KMS-11 (cell line): ENCODE results near the gene TSPAN9.

ENCODE experiments used
- H2AFZ ChIP-seq: fragments of 200-600 bp; sonication (generic); 2 replicates; pipeline ENCODE4 v1.6.1; 2016; ENCODE audit warnings: antibody characterized with exemption, mixed run types, low read depth
- H3K27ac ChIP-seq: fragments of 200-600 bp; sonication (generic); 2 replicates; pipeline ENCODE4 v1.6.1; 2016; ENCODE audit warnings: mild to moderate bottlenecking, mixed run types
- H3K27me3 ChIP-seq: fragments of 200-600 bp; sonication (generic); 2 replicates; pipeline ENCODE4 v1.6.1; 2017; ENCODE audit warnings: mild to moderate bottlenecking, low read depth, mixed run types, moderate library complexity; ENCODE audit not compliant: insufficient read depth
- H3K36me3 ChIP-seq: fragments of 200-600 bp; sonication (generic); 2 replicates; pipeline ENCODE4 v1.6.1; 2017; ENCODE audit warnings: mild to moderate bottlenecking, mixed run types; ENCODE audit not compliant: insufficient read depth
- H3K4me1 ChIP-seq: fragments of 200-600 bp; sonication (generic); 2 replicates; pipeline ENCODE4 v1.6.1; 2016; ENCODE audit warnings: mild to moderate bottlenecking, low read depth, mixed run types; ENCODE audit not compliant: poor library complexity, severe bottlenecking
- H3K4me2 ChIP-seq: fragments of 200-600 bp; sonication (generic); 2 replicates; pipeline ENCODE4 v1.7.0; 2016; ENCODE audit warnings: mild to moderate bottlenecking, mixed run types
- H3K4me3 ChIP-seq: fragments of 200-600 bp; sonication (generic); IDR thresholded peaks from 2 replicates; pipeline ENCODE4 v1.6.1; 2017; ENCODE audit warnings: low read depth, low read length, mixed read lengths; ENCODE audit not compliant: insufficient read depth
- H3K79me2 ChIP-seq: fragments of 200-600 bp; sonication (generic); 2 replicates; pipeline ENCODE4 v1.6.1; 2016; ENCODE audit warnings: low read depth, mixed run types; ENCODE audit not compliant: insufficient read depth
- H3K9ac ChIP-seq: fragments of 200-600 bp; sonication (generic); 2 replicates; pipeline ENCODE4 v1.6.1; 2016; ENCODE audit warnings: mild to moderate bottlenecking, mixed run types
- H4K20me1 ChIP-seq: fragments of 200-600 bp; sonication (generic); 2 replicates; pipeline ENCODE4 v1.6.1; 2016; ENCODE audit warnings: mild to moderate bottlenecking, mixed run types; ENCODE audit not compliant: insufficient read depth
- CTCF ChIP-seq: fragments of 200-600 bp; sonication (generic); conservative IDR thresholded peaks from 2 replicates; pipeline ENCODE4 v1.6.1; 2017; ENCODE audit warnings: low read depth, mild to moderate bottlenecking, antibody characterized with exemption, low read length, moderate library complexity, mixed read lengths

Gene TSPAN9

GRCh38 chr12:3178671-3179313, 101.6 kb downstream of the TSPAN9 start:
- no peaks in the 10 kb centered on the region for H3K4me1 ChIP-seq
- H3K79me2 ChIP-seq, result no peaks in the 10 kb centered on the region
- TF ChIP-seq CTCF, result no peak
- H3K27ac ChIP-seq, result no peak overlapping the region
- no peak overlapping the region for H3K9ac ChIP-seq
- H2AFZ ChIP-seq, result no peak overlapping the region
- H3K27me3 ChIP-seq, result no peaks in the 10 kb centered on the region
- H4K20me1 ChIP-seq, result no peaks in the 10 kb centered on the region
- no peaks in the 10 kb centered on the region for H3K36me3 ChIP-seq
- no peak overlapping the region for H3K4me3 ChIP-seq
- H3K4me2 ChIP-seq, result no peak overlapping the region

GRCh38 chr12:3179731-3180130, 102.6 kb downstream of the TSPAN9 start:
- Histone ChIP-seq H3K27me3 (no peaks in the 10 kb centered on the region), H3K4me1 (no peaks in the 10 kb centered on the region)
- no peak for TF ChIP-seq CTCF

GRCh38 chr12:3182426-3182825, 105.2 kb downstream of the TSPAN9 start:
- no peak for TF ChIP-seq CTCF
- H3K9ac ChIP-seq, result no peak overlapping the region
- no peaks in the 10 kb centered on the region for H4K20me1 ChIP-seq
- no peaks in the 10 kb centered on the region for H3K36me3 ChIP-seq
- H2AFZ ChIP-seq, result no peak overlapping the region
- H3K79me2 ChIP-seq, result no peaks in the 10 kb centered on the region
- H3K4me3 ChIP-seq, result no peak overlapping the region
- no peak overlapping the region for H3K27ac ChIP-seq
- H3K27me3 ChIP-seq, result no peaks in the 10 kb centered on the region
- H3K4me2 ChIP-seq, result no peak overlapping the region
- H3K4me1 ChIP-seq, result no peaks in the 10 kb centered on the region

More at GRCh38 chr12:3179731-3180130, 102.6 kb downstream of the TSPAN9 start:
- Histone ChIP-seq H2AFZ (no peak overlapping the region), H4K20me1 (no peaks in the 10 kb centered on the region), H3K4me3 (no peak overlapping the region), H3K27ac (no peak overlapping the region), H3K4me2 (no peak overlapping the region), H3K9ac (no peak overlapping the region), H3K79me2 (no peaks in the 10 kb centered on the region), H3K36me3 (no peaks in the 10 kb centered on the region)

GRCh38 chr12:3184485-3184884, 107.3 kb downstream of the TSPAN9 start:
- Histone ChIP-seq H3K4me3 (no peak overlapping the region), H3K27me3 (no peaks in the 10 kb centered on the region), H3K9ac (no peak overlapping the region), H3K27ac (no peak overlapping the region), H3K4me1 (no peaks in the 10 kb centered on the region), H2AFZ (no peak overlapping the region), H3K79me2 (no peaks in the 10 kb centered on the region), H4K20me1 (no peaks in the 10 kb centered on the region), H3K36me3 (no peaks in the 10 kb centered on the region), H3K4me2 (no peak overlapping the region)
- no peak for TF ChIP-seq CTCF
